GM23338 (cell line): Measurements from ENCODE around the gene VMP1. TPM values are rescaled to one million over a fixed set of nuclear protein-coding genes. Genes with fewer than 3 reads are reported as not detected.

Source experiments
- ATAC-seq: fragments of 200-7000 bp; cut with Tn5 transposase; 3 replicates; pipeline ENCODE4 v1.9.1; 2020
- DNase-seq: peaks from one replicate; pipeline ENCODE4 v3.0.0-alpha.2; 2015; ENCODE audit warnings: low spot score
- H2AFZ ChIP-seq: fragments of 200-600 bp; sonication (generic); 2 replicates; pipeline ENCODE4 v1.8.0; 2016; ENCODE audit warnings: antibody characterized with exemption, mild to moderate bottlenecking, moderate library complexity
- H3F3A ChIP-seq: fragments of 200-600 bp; sonication (generic); replicated peaks from 2 replicates; pipeline ENCODE4 v1.8.0; 2017; ENCODE audit warnings: antibody characterized with exemption, mixed run types, low read depth
- H3K27ac ChIP-seq: fragments of 200-600 bp; sonication (generic); 2 replicates; pipeline ENCODE4 v1.6.1; 2016; ENCODE audit warnings: low read depth
- H3K27me3 ChIP-seq: fragments of 200-600 bp; sonication (generic); 2 replicates; pipeline ENCODE4 v1.8.0; 2016; ENCODE audit warnings: mild to moderate bottlenecking, mixed run types, moderate library complexity; ENCODE audit not compliant: insufficient read depth
- H3K36me3 ChIP-seq: fragments of 200-600 bp; sonication (generic); 2 replicates; pipeline ENCODE4 v1.8.0; 2016; ENCODE audit warnings: mild to moderate bottlenecking; ENCODE audit not compliant: insufficient read depth
- H3K4me1 ChIP-seq: fragments of 200-600 bp; sonication (generic); 2 replicates; pipeline ENCODE4 v1.8.0; 2016; ENCODE audit warnings: mild to moderate bottlenecking, moderate library complexity; ENCODE audit not compliant: insufficient read depth
- H3K4me2 ChIP-seq: fragments of 200-600 bp; sonication (generic); 2 replicates; pipeline ENCODE4 v1.7.1; 2017; ENCODE audit warnings: mixed run types
- H3K4me3 ChIP-seq: fragments of 200-600 bp; sonication (generic); 2 replicates; pipeline ENCODE4 v1.6.1; 2016; ENCODE audit warnings: mixed run types
- H3K79me2 ChIP-seq: fragments of 200-600 bp; sonication (generic); replicated peaks from 2 replicates; pipeline ENCODE4 v1.8.0; 2017; ENCODE audit warnings: mild to moderate bottlenecking; ENCODE audit not compliant: insufficient read depth
- H3K9me2 ChIP-seq: fragments of 200-600 bp; sonication (generic); 2 replicates; pipeline ENCODE4 v1.8.0; 2017; ENCODE audit not compliant: insufficient read depth
- H4K20me1 ChIP-seq: fragments of 200-600 bp; sonication (generic); replicated peaks from 2 replicates; pipeline ENCODE4 v1.8.0; 2017; ENCODE audit warnings: mild to moderate bottlenecking; ENCODE audit not compliant: insufficient read depth
- H3K27ac Mint-ChIP-seq: 2 replicates; pipeline ENCODE4 v1.8.0; 2020; ENCODE audit warnings: inconsistent platforms, mild to moderate bottlenecking, moderate library complexity, mixed read lengths
- H3K27me3 Mint-ChIP-seq: 3 replicates; pipeline ENCODE4 v1.8.0; 2022; ENCODE audit warnings: low read depth, mild to moderate bottlenecking, moderate library complexity, mixed read lengths, inconsistent platforms; ENCODE audit not compliant: insufficient read depth, poor library complexity
- H3K36me3 Mint-ChIP-seq: 3 replicates; pipeline ENCODE4 v1.8.0; 2021; ENCODE audit warnings: low read depth, mild to moderate bottlenecking, inconsistent platforms, moderate library complexity, mixed read lengths
- H3K4me1 Mint-ChIP-seq: 3 replicates; pipeline ENCODE4 v1.8.0; 2020; ENCODE audit warnings: mild to moderate bottlenecking, inconsistent platforms, mixed read lengths
- H3K4me3 Mint-ChIP-seq: 3 replicates; pipeline ENCODE4 v1.8.0; 2021; ENCODE audit warnings: moderate library complexity, mild to moderate bottlenecking, inconsistent platforms, mixed read lengths
- H3K9me3 Mint-ChIP-seq: 3 replicates; pipeline ENCODE4 v1.8.0; 2020; ENCODE audit warnings: moderate library complexity, mild to moderate bottlenecking, inconsistent platforms, mixed read lengths
- CREB1 ChIP-seq: fragments of 250-450 bp; sonication (Bioruptor Pico); IDR thresholded peaks from 2 replicates; pipeline ENCODE4 v1.5.0; 2020; ENCODE audit warnings: low read depth, mild to moderate bottlenecking, moderate library complexity
- CTCF ChIP-seq, 2 experiments: fragments of 200-600 bp in 1 of 2; sonication (generic) in 1 of 2; conservative IDR thresholded peaks; 2 replicates each; pipeline versions ENCODE4 v1.5.1 to v1.6.1; 2016 to 2017; ENCODE audit warnings: antibody characterized with exemption in 2 of 2, low read depth in 2 of 2, mild to moderate bottlenecking in 2 of 2, moderate library complexity in 1 of 2
- ETS1 ChIP-seq: IDR thresholded peaks from 2 replicates; pipeline ENCODE4 v1.6.1; 2016; ENCODE audit warnings: antibody characterized with exemption
- EZH2 ChIP-seq: fragments of 200-600 bp; sonication (generic); IDR thresholded peaks from one replicate; pipeline ENCODE4 v1.8.0; 2017; ENCODE audit warnings: antibody characterized with exemption, mild to moderate bottlenecking, low read depth; ENCODE audit not compliant: unreplicated experiment
- EZH2phosphoT487 ChIP-seq: fragments of 200-600 bp; sonication (generic); IDR thresholded peaks from one replicate; pipeline ENCODE4 v1.8.1; 2018; ENCODE audit warnings: antibody characterized with exemption; ENCODE audit not compliant: unreplicated experiment
- JUNB ChIP-seq: IDR thresholded peaks from one replicate; pipeline ENCODE4 v1.6.1; 2016; ENCODE audit warnings: antibody characterized with exemption; ENCODE audit not compliant: unreplicated experiment
- NANOG ChIP-seq: IDR thresholded peaks from 2 replicates; pipeline ENCODE4 v1.6.1; 2016; ENCODE audit warnings: antibody characterized with exemption, borderline replicate concordance
- POLR2AphosphoS5 ChIP-seq: IDR thresholded peaks from 2 replicates; pipeline ENCODE4 v1.6.1; 2016; ENCODE audit warnings: antibody characterized with exemption, low read depth
- REST ChIP-seq: IDR thresholded peaks from one replicate; pipeline ENCODE4 v1.6.1; 2018; ENCODE audit warnings: antibody characterized with exemption; ENCODE audit not compliant: unreplicated experiment
- STAT1 ChIP-seq: IDR thresholded peaks from one replicate; pipeline ENCODE4 v1.6.1; 2016; ENCODE audit warnings: antibody characterized with exemption; ENCODE audit not compliant: unreplicated experiment
- ZNF114 ChIP-seq: fragments of 250-450 bp; sonication (Bioruptor Pico); IDR thresholded peaks from 2 replicates; pipeline ENCODE4 v1.5.0; 2020; ENCODE audit warnings: mild to moderate bottlenecking, moderate library complexity
- ZNF331 ChIP-seq: fragments of 250-450 bp; sonication (Bioruptor Pico); IDR thresholded peaks from 2 replicates; pipeline ENCODE4 v1.5.0; 2020; ENCODE audit warnings: low read depth, mild to moderate bottlenecking, moderate library complexity
- ZNF462 ChIP-seq: fragments of 250-450 bp; sonication (Bioruptor Pico); IDR thresholded peaks from 2 replicates; pipeline ENCODE4 v1.5.0; 2020; ENCODE audit warnings: mild to moderate bottlenecking, moderate library complexity
- polyA plus RNA-seq: library from polyadenylated mRNA; unstranded; fragments of >200 nt; fragmentation: Nextera tagmentation; extraction: Ambion mirVana; gene quantifications from 2 replicates; pipeline ENCODE4 v1.2.1, GENCODE V29; 2016
- total RNA-seq: library from RNA; depleted of rRNA; stranded (reverse); fragments of >200 nt; shearing (Covaris generic); gene quantifications from 2 replicates; pipeline ENCODE4 v1.2.3, GENCODE V29; 2014

The VMP1 gene
- total and polyA plus RNA-seq, 2 experiments from 2014 or later = 70.1 to 112 TPM

GRCh38 chr17:59796138-59796537 is 88.7 kb downstream of the VMP1 start:
- no peak for ATAC-seq
- H3K36me3 ChIP-seq = no peaks in the 10 kb centered on the region
- no peaks in the 10 kb centered on the region for H3K9me3 Mint-ChIP-seq
- no peak overlapping the region for H3K27ac Mint-ChIP-seq
- no peaks in the 10 kb centered on the region for H3K36me3 Mint-ChIP-seq
- H3K4me3 ChIP-seq = no peak overlapping the region
- no peaks in the 10 kb centered on the region for H3K4me1 ChIP-seq
- H3K9me2 ChIP-seq = no peaks in the 10 kb centered on the region
- H3K27me3 ChIP-seq = no peaks in the 10 kb centered on the region
- H3K4me2 ChIP-seq = no peak overlapping the region
- no peak for DNase-seq
- peaks cover 2% of the 10 kb centered on the region for H3K27me3 Mint-ChIP-seq
- no peaks in the 10 kb centered on the region for H3K79me2 ChIP-seq
- H4K20me1 ChIP-seq = no peaks in the 10 kb centered on the region
- TF ChIP-seq CTCF (conservative IDR thresholded peaks at IDR 0.05; ENCODE audit: low read depth in 2 of 2) (no peak), NANOG (no peak), POLR2AphosphoS5 (no peak), JUNB (no peak), EZH2 (no peak), EZH2phosphoT487 (no peak), ZNF114 (CRISPR knock-in tag) (no peak), STAT1 (no peak), ZNF331 (no peak), ZNF462 (CRISPR knock-in tag) (no peak), CREB1 (no peak), ETS1 (no peak), REST (no peak)
- H3K4me1 Mint-ChIP-seq = no peaks in the 10 kb centered on the region
- H2AFZ ChIP-seq = no peak overlapping the region
- 0 out of 2 replicates have a peak overlapping the region, but pooled peaks have one; percentile 1 for H3K27ac ChIP-seq
- no peaks in the 10 kb centered on the region for H3F3A ChIP-seq
- no peak overlapping the region for H3K4me3 Mint-ChIP-seq
